Spleen (tissue), 11 donors: ENCODE results near the gene FAM53B. TPM values are rescaled to one million over a fixed set of nuclear protein-coding genes. Genes with fewer than 3 reads are reported as not detected.

Experiments used
- DNase-seq: peaks from one replicate; pipeline ENCODE4 v3.0.0-alpha.2; 2020
- H3K27ac ChIP-seq, 8 donors: fragments of 200-600 bp; sonication (generic) in 7 of 8; 1 replicate in 4 of 8; 2 replicates in 4 of 8; pipeline versions ENCODE4 v1.5.0 to v1.8.0; 2016 to 2021; ENCODE audit warnings: inconsistent platforms in 4 of 8, mild to moderate bottlenecking in 4 of 8, moderate library complexity in 1 of 8
- H3K27me3 ChIP-seq, 7 donors: fragments of 200-600 bp; sonication (generic) in 6 of 7; replicated peaks in 1 of 7; 1 replicate in 4 of 7; 2 replicates in 3 of 7; pipeline versions ENCODE4 v1.5.0 to v1.8.0; 2016 to 2021; ENCODE audit warnings: inconsistent platforms in 3 of 7, mild to moderate bottlenecking in 1 of 7
- H3K36me3 ChIP-seq, 6 donors: fragments of 200-600 bp; sonication (generic) in 5 of 6; 1 replicate in 4 of 6; 2 replicates in 2 of 6; pipeline versions ENCODE4 v1.5.0 to v1.8.0; 2016 to 2021; ENCODE audit warnings: inconsistent platforms in 2 of 6
- H3K4me1 ChIP-seq, 6 donors: fragments of 200-600 bp; sonication (generic) in 5 of 6; 1 replicate in 3 of 6; 2 replicates in 3 of 6; pipeline versions ENCODE4 v1.5.0 to v1.8.0; 2016 to 2021; ENCODE audit warnings: inconsistent platforms in 3 of 6
- H3K4me3 ChIP-seq, 8 donors: fragments of 200-600 bp; sonication (generic) in 7 of 8; 1 replicate in 4 of 8; 2 replicates in 4 of 8; pipeline versions ENCODE4 v1.5.0 to v1.8.0; 2016 to 2021; ENCODE audit warnings: inconsistent platforms in 4 of 8, mild to moderate bottlenecking in 4 of 8, moderate library complexity in 2 of 8
- H3K9me3 ChIP-seq, 8 donors: fragments of 200-600 bp; sonication (generic) in 7 of 8; 1 replicate in 4 of 8; 2 replicates in 4 of 8; pipeline versions ENCODE4 v1.5.0 to v1.8.0; 2016 to 2021; ENCODE audit warnings: inconsistent platforms in 4 of 8
- POLR2A ChIP-seq, 3 donors: fragments of 450-650 bp; IDR thresholded peaks; one replicate each; pipeline ENCODE4 v1.5.1; 2017; ENCODE audit warnings: antibody characterized with exemption in 3 of 3, mild to moderate bottlenecking in 1 of 3
- POLR2AphosphoS5 ChIP-seq, 3 donors: sonication (generic); formaldehyde crosslinking; IDR thresholded peaks; one replicate each; pipeline ENCODE4 v1.5.1; 2017; ENCODE audit warnings: antibody characterized with exemption in 3 of 3
- WGBS, 5 donors: extraction: QIAGEN DNeasy Blood & Tissue Kit in 3 of 5; methylation state at CpG; one replicate each; pipeline versions ENCODE4 v1.1.5 to v1.1.7; 2013 to 2018; 5-methylcytosine and 5-hydroxymethylcytosine counted together
- intact Hi-C: fragments of 100-400 bp; cut with DNase I; formaldehyde crosslinking; loops from one replicate; pipeline ENCODE4 v1.15.0; 2023; ENCODE audit warnings: low total_unique reads
- polyA plus RNA-seq, 3 donors: library from polyadenylated mRNA; stranded (reverse); fragments of 200-250 nt; gene quantifications; one replicate each; pipeline ENCODE4 v1.2.1, GENCODE V29; 2013
- total RNA-seq, 7 donors: library from RNA; depleted of rRNA in 3 of 7; stranded (reverse); fragments of >200 nt in 3 of 7; fragmentation: NEBNext Ultra II Directional in 4 of 7; extraction: Animal tissue kit (Norgen Biotek cat#: 25700) in 4 of 7; gene quantifications; one replicate each; pipeline versions ENCODE4 v1.1.0 to v1.2.1, GENCODE V29; 2016 to 2021
- TF ChIP-seq, protein P1 (sequence below), 11 experiments: fragments of 200-600 bp in 7 of 11; fragments of 450-650 bp in 4 of 11; sonication (generic) in 4 of 11; IDR thresholded peaks in 8 of 11; conservative IDR thresholded peaks in 3 of 11; 1 replicate in 7 of 11; 2 replicates in 4 of 11; pipeline versions ENCODE4 v1.4.0 to v1.8.0; 2016 to 2021; ENCODE audit warnings: antibody characterized with exemption in 11 of 11, inconsistent platforms in 4 of 11, mild to moderate bottlenecking in 1 of 11
- donor health status: healthy with polysubstance abuse.
- donor health status: DM: no; HTN: no; CAD: no; lungs with moderate emphysema.
- donor health status: DM: no; HTN: no; CAD: no.
- donor health status: Bipolar disorder and iron deficiency.
- donor health status: healthy.
- donor health status: DM: no; HTN: no; CAD: no.
- donor health status: DM: yes; HTN: yes; CAD: no.

The FAM53B gene
- total and polyA plus RNA-seq, 10 donors: 13.3 to 94.0 (median 56.2) TPM

DNA sequence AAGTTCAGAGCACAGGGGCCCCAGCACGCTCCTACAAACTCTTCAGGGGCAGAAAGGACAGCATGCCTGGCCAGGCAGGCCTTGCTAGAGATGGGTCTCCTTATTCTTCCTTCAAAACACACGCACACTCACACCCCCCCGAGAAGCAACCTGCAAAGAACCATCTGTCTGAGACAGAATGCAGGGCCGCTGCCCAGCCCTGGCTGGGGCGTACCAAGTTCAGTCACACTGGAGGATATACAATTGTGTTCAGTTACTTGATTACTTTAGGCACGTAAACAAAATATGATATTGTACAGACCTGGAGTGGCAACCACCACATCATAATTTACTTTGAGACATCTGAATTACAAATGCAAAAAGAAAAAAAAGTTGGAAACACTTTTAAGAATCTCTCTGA lies 5.7 kb downstream of the FAM53B start:
- Histone ChIP-seq H3K27ac (peak overlapping the region; percentile 73 to 95 (median 90)), H3K4me1 (peaks cover 89 to 100% (median 92%) of the 10 kb centered on the region in 6 donors), H3K4me3 (no peak overlapping the region), H3K27me3 (no peaks in the 10 kb centered on the region), H3K36me3 (peaks cover 0 to 17% (median 0%) of the 10 kb centered on the region in 6 donors), H3K9me3 (no peaks in the 10 kb centered on the region)
- WGBS, 5 donors: 69 to 91% (median 86%) methylated on average over 5 to 6 of the region's 6 CpGs
- no peak for DNase-seq
- TF ChIP-seq POLR2AphosphoS5 (IDR thresholded peaks at IDR 0.05): no peak
- TF ChIP-seq, protein P1, sequence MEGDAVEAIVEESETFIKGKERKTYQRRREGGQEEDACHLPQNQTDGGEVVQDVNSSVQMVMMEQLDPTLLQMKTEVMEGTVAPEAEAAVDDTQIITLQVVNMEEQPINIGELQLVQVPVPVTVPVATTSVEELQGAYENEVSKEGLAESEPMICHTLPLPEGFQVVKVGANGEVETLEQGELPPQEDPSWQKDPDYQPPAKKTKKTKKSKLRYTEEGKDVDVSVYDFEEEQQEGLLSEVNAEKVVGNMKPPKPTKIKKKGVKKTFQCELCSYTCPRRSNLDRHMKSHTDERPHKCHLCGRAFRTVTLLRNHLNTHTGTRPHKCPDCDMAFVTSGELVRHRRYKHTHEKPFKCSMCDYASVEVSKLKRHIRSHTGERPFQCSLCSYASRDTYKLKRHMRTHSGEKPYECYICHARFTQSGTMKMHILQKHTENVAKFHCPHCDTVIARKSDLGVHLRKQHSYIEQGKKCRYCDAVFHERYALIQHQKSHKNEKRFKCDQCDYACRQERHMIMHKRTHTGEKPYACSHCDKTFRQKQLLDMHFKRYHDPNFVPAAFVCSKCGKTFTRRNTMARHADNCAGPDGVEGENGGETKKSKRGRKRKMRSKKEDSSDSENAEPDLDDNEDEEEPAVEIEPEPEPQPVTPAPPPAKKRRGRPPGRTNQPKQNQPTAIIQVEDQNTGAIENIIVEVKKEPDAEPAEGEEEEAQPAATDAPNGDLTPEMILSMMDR (IDR thresholded peaks at IDR 0.05 in 8 of 11, conservative IDR thresholded peaks at IDR 0.05 in 3 of 11): no peak
- intact Hi-C loops: no loop called here

DNA sequence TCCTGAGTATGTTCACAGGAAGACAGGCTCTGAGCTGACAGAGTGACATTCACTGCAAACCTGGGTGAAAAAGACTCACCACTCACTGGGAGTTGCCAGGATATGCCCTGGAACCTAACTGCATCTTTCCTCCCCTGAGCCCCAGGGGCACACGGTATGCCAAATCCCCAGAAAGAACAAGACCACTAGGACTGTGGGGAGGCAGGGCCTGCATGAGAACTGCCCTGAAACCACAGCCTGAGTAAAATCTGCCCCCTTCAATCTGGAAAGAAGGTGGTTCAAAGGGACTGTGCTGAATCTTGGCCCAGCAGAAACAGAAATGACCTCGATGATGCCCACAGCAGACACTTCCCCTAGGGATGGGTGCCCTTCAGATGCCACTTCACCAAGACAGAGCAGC lies 6.5 kb downstream of the FAM53B start:
- Histone ChIP-seq H3K4me3 (peak overlapping the region in 1 of 8 donors; percentile 3), H3K27ac (peak overlapping the region in 7 of 8 donors; percentile 33 to 95 (median 92)), H3K27me3 (no peaks in the 10 kb centered on the region), H3K4me1 (peaks cover 95 to 100% (median 98%) of the 10 kb centered on the region in 6 donors), H3K36me3 (peaks cover 0 to 23% (median 0%) of the 10 kb centered on the region in 6 donors), H3K9me3 (no peaks in the 10 kb centered on the region)
- no peak for DNase-seq
- TF ChIP-seq POLR2AphosphoS5 (IDR thresholded peaks at IDR 0.05): no peak
- TF ChIP-seq, protein P1 (IDR thresholded peaks at IDR 0.05 in 8 of 11, conservative IDR thresholded peaks at IDR 0.05 in 3 of 11): no peak
- no peak for TF ChIP-seq POLR2A (IDR thresholded peaks at IDR 0.05)
- intact Hi-C loops: no loop called here
- WGBS, 5 donors: 55 to 75% (median 64%) methylated on average over 2 of the region's 2 CpGs

- 58 to 76% (median 72%) methylated on average over 7 of the region's 7 CpGs for WGBS, 5 donors
- Histone ChIP-seq H3K27me3 (no peaks in the 10 kb centered on the region), H3K4me3 (peak overlapping the region in 1 of 8 donors; percentile 26), H3K9me3 (no peaks in the 10 kb centered on the region), H3K27ac (peak overlapping the region in 7 of 8 donors; percentile 35 to 95 (median 92)), H3K36me3 (peaks cover 0 to 28% (median 0%) of the 10 kb centered on the region in 6 donors), H3K4me1 (peaks cover 95 to 100% (median 100%) of the 10 kb centered on the region in 6 donors)
- TF ChIP-seq, protein P1 (IDR thresholded peaks at IDR 0.05 in 8 of 11, conservative IDR thresholded peaks at IDR 0.05 in 3 of 11): no peak
- TF ChIP-seq POLR2A (IDR thresholded peaks at IDR 0.05): no peak
- no peak for TF ChIP-seq POLR2AphosphoS5 (IDR thresholded peaks at IDR 0.05)
- DNase-seq: no peak
- intact Hi-C loops: no loop called here
Observed at GRCh38 chr10:124737221-124737620, 7.0 kb downstream of the FAM53B start.

DNA sequence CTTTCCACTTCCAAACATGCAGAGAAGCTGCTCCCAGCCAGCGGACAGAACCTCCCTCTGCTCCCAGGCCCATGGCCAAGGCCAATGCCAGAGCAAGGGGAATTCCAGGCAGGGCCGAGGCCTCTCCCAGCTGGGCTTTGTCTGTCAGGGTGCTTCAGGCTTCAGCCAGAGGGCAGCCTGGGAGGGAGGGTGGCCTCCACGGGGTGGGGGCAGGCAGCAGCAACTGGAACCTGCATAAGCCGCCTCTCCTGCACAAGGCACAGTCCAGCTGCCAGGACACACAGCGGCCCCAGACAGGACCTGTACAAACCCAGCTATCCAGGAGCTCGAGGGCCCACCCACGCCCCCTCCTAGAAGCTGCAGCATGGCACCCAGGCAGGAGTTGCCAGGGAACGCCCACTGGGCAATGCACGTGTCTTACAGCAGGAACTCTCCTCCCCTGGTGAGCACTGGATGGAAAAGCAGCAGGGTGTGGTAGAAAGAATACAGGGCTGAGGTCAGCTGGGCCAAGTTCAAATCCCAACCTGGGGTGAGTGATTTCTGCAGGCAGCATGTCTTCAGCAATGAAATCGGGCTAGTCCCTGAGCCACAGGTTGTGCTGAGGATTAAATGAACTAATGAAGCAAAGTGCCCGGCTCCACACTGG lies 7.6 kb downstream of the FAM53B start:
- intact Hi-C loops: no loop called here
- peak; percentile 86 for DNase-seq
- Histone ChIP-seq H3K9me3 (no peaks in the 10 kb centered on the region), H3K4me3 (peak overlapping the region in 1 of 8 donors; percentile 26), H3K4me1 (peaks cover 93 to 100% (median 100%) of the 10 kb centered on the region in 6 donors), H3K27me3 (no peaks in the 10 kb centered on the region), H3K36me3 (peaks cover 0 to 33% (median 0%) of the 10 kb centered on the region in 6 donors), H3K27ac (peak overlapping the region; percentile 10 to 95 (median 87))
- TF ChIP-seq, protein P1 (IDR thresholded peaks at IDR 0.05 in 8 of 11, conservative IDR thresholded peaks at IDR 0.05 in 3 of 11): no peak
- TF ChIP-seq POLR2AphosphoS5 (IDR thresholded peaks at IDR 0.05): peak; percentile 76 to 83 (median 83)
- no peak for TF ChIP-seq POLR2A (IDR thresholded peaks at IDR 0.05)
- 60 to 75% (median 66%) methylated on average over 10 to 11 of the region's 11 CpGs for WGBS, 5 donors
